ENCODE results near the gene CPT1C. TPM values are rescaled to one million over a fixed set of nuclear protein-coding genes. Genes with fewer than 3 reads are reported as not detected.

The CPT1C gene
- polyA plus RNA-seq, 3 donors = 1.8 to 12.1 (median 3.2) TPM

DNA sequence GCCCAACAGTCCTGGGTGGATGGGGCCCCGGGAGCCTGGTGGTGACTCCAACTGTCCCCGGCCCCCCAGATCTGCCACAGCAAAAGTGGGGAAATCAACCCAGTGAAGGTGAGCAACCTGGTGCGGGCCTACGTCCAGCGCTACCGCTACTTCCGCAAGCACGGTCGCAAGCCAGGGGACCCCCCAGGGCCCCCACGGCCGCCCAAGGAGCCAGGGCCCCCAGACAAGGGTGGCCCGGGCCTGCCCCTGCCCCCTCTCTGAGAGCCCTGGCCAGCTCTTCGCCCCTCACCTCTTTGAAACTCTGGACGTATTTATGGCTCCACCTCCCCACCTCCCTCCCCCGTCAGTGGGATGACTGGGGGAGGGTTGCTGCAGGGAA, 32.8 kb upstream of the CPT1C start:
- 87 to 94% (median 89%) methylated on average over 13 to 15 of the region's 15 CpGs for WGBS, 3 donors
- H3K27ac ChIP-seq (ENCODE audit: low read depth, low read length) = no peak overlapping the region

GRCh38 chr19:49658566-49659442, 32.1 kb upstream of the CPT1C start:
- 91 to 96% (median 92%) methylated on average over 12 of the region's 12 CpGs for WGBS, 3 donors
- H3K27ac ChIP-seq (ENCODE audit: low read depth, low read length) = no peak overlapping the region

DNA sequence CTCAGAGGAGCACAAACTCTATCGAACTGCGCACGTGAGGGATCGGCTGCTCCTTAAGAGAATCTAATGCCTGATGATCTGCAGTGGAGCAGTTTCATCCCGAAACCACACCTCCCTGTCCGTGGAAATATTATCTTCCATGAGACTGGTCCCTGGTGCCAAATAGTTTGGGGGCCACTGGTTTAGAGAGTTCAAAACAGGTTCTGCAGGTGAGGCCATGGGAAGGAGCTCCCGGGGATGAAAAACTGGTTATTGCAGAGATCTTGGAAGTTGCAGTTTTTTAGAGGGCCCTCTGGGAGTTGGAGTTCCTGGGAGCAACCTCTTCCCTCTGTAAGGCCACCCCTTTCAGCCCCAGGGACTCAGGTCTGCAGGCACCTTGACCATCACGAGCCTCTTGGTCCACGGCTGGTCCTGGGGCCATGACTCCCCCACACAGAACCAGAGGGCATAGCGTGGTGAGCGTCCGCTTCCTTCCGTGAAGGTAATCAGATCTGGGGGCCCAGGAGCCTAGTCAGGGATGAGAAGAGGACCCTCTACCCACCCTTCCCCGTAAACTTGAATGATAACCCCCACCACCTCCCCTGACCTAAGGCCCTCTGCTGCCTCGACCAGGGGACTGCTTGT, 30.5 kb upstream of the CPT1C start:
- H3K27ac ChIP-seq (ENCODE audit: low read depth, low read length) = no peak overlapping the region
- WGBS, 3 donors = 88 to 90% (median 88%) methylated on average over 15 of the region's 15 CpGs

DNA sequence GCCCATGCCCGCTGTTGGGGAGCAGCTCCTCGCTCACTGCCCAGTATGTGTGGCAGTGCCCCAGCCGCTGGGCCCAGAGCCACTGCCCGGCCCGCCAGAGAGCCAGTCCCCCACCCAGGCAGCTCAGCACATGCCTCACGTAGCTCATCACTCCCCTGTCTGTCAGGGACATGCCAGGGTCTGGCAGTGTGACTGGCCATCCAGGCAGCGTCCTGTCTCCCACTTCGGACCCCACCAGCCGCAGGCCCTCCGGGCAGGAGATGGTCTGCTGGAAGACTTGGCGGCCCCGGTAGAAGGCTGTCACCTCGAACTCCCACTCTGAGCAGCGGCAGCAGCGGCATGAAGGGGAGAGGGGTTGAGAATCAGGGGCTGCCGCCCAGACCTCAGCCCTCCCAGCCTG, 28.9 kb upstream of the CPT1C start:
- H3K27ac ChIP-seq (ENCODE audit: low read depth, low read length) = no peak overlapping the region
- 89 to 93% (median 92%) methylated on average over 15 to 16 of the region's 16 CpGs for WGBS, 3 donors

DNA sequence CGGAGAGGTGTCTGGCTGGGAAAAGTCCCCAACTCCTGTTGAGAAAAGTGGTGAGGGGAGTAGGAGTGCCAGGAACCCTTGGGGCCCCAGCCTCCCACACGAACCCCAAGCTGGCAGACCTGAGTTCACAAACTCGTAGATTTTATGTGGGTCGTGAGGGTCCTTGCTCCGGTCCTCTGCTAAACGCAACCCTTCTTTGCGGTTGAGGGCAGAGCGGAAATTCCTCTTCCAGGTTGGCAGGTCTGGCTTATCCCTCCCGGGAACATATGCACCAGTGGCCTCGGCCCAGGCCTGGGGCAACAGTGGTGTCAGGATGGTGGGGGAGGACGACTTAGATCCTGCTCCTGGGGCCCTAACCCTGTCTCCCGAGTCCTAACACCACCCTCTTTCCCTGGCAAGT, 27.7 kb upstream of the CPT1C start:
- H3K27ac ChIP-seq (ENCODE audit: low read depth, low read length) = no peak overlapping the region
- 88 to 91% (median 89%) methylated on average over 12 of the region's 12 CpGs for WGBS, 3 donors

- no peak overlapping the region for H3K27ac ChIP-seq (ENCODE audit: low read depth, low read length)
- whole genome bisulfite sequencing, 3 donors = 1% methylated on average over 48 to 53 of the region's 53 CpGs
Observed at GRCh38 chr19:49664171-49665035, 26.5 kb upstream of the CPT1C start.

DNA sequence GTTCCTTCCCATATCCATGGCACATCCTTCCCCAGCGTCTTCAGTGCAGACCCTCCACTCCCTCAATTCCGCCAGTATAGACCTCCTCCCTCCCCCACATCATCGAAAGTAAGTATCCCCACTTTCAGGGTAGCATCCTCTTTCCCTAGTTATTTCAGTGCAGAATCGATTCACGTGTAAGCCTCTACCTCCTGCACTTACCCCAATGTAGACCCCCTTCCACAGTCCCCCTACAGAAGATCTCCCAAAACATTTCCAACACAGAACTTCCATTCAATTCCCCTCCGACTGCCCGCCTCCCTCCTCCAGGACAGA, 25.9 kb upstream of the CPT1C start:
- no peak overlapping the region for H3K27ac ChIP-seq (ENCODE audit: low read depth, low read length)
- 0 to 1% (median 0%) methylated on average over 7 of the region's 7 CpGs for WGBS, 3 donors

GRCh38 chr19:49665351-49666119, 25.4 kb upstream of the CPT1C start, which contains the start of the genes BCL2L12 and IRF3:
Gene BCL2L12, plus strand, starts transcription at chr19:49665933. Its CDS starts 760 bp downstream, at chr19:49666693.
Gene IRF3, minus strand, starts transcription at chr19:49665857. Its CDS starts 1,019 bp downstream, at chr19:49664838.
- 0 to 1% (median 1%) methylated on average over 50 of the region's 50 CpGs for WGBS, 3 donors
- H3K27ac ChIP-seq (ENCODE audit: low read depth, low read length) = no peak within 1 kb of the TSS

- 0 to 1% (median 0%) methylated on average over 9 of the region's 9 CpGs for WGBS, 3 donors
- H3K27ac ChIP-seq (ENCODE audit: low read depth, low read length) = no peak overlapping the region
Observed at GRCh38 chr19:49666120-49666444, 24.8 kb upstream of the CPT1C start.

GRCh38 chr19:49667473-49667872, 23.4 kb upstream of the CPT1C start:
- no peak overlapping the region for H3K27ac ChIP-seq (ENCODE audit: low read depth, low read length)
- whole genome bisulfite sequencing, 3 donors = 87 to 100% (median 89%) methylated on average over 2 of the region's 2 CpGs

GRCh38 chr19:49669516-49669915, 21.4 kb upstream of the CPT1C start:
- 86 to 88% (median 86%) methylated on average over 3 of the region's 3 CpGs for WGBS, 3 donors
- H3K27ac ChIP-seq (ENCODE audit: low read depth, low read length) = no peak overlapping the region

DNA sequence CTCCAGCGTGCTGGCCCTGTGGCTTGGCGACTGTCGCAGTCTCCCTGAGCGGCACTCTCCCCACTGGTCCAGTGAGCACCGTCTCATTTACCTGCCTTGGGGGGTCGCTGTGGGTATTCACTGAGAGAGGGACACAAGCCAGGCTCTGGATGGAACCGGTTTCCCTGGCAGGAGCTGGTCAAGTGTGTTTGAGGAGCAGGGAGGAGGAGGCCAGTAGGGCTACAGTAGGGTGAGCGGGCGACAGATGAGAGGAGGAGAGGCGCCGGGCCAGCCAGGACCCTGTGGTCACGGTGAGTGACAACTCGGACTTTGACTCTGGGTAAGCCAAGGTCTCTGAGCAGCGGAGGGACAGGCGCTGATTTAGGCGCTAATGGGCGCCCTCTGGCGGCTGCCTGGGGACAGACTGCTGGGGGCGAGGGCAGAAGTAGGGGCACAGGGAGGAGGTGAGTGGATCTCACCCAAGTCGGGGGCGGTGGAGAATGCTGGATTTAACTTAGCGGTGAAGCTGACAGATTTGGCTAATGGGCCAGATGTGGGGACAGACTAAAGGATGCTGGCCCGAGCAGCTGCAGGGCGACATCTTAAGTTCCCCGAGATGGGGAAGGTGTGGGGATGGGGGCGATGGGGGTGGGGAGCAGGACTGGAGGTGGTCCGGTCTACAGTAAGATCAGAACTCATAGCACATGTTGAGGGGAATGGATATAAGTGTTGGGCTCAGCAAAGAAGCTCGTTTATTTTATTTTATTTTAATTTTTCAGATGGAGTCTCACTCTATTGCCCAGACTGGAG, 18.6 kb upstream of the CPT1C start:
- no peak overlapping the region for H3K27ac ChIP-seq (ENCODE audit: low read depth, low read length)
- WGBS, 3 donors = 19 to 29% (median 29%) methylated on average over 27 to 28 of the region's 28 CpGs

- 2 to 3% (median 2%) methylated on average over 27 of the region's 27 CpGs for WGBS, 3 donors
- H3K27ac ChIP-seq (ENCODE audit: low read depth, low read length) = peak overlapping the region; percentile 60
Observed at GRCh38 chr19:49676136-49676783, 14.7 kb upstream of the CPT1C start.

- WGBS, 3 donors = 0 to 1% (median 0%) methylated on average over 34 of the region's 34 CpGs
- H3K27ac ChIP-seq (ENCODE audit: low read depth, low read length) = peak overlapping the region; percentile 77
Observed at GRCh38 chr19:49676784-49677230, 14.1 kb upstream of the CPT1C start.

GRCh38 chr19:49677231-49677900, 13.6 kb upstream of the CPT1C start, which contains the start of gene PRMT1:
Gene PRMT1, plus strand, starts transcription at chr19:49677271. Its CDS starts 10 bp downstream, at chr19:49677281.
- 0 to 1% (median 0%) methylated on average over 41 to 57 of the region's 57 CpGs for WGBS, 3 donors
- peak within 1 kb of the TSS; percentile 77 for H3K27ac ChIP-seq (ENCODE audit: low read depth, low read length)

DNA sequence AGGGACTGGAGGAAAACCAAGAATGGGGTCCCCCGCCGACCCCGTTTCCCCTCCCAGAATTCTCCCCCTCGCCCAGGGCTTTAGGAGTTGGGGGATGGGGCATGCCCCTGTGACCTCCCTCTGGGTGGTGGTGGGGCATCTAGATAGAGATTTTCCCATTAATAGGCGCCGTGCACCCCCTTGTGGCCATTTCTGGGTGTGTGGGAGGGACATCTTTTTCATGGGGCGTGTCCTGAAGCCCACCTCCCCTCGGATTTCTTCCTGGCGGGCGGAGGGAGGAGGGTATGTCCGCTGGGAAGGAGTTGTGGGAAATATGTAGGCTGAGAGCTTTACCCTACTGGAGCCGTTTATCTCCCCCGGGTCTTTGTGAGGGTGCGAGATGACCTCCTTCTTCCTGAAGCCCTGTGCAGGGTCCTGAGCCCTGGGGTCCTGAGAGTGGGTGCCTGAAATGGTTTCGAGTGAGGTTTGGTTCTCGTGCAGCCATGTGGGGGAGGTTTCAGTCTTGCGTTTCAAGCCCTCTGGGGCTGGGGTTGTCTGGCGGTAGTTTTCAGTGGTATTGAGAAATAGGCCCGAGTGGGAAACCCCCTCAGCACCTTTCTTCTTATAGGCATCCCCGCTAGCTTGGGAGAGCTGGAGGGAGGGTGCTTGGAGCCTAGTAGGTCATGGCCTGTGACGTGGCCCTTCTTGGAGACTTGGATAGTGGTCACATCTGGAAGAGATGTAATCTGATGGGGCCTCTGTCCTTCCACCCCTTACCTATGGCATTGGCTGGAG, 12.8 kb upstream of the CPT1C start:
- H3K27ac ChIP-seq (ENCODE audit: low read depth, low read length) = peak overlapping the region; percentile 36
- 2 to 4% (median 2%) methylated on average over 21 of the region's 21 CpGs for WGBS, 3 donors

All from adipose tissue (tissue), 3 donors.